ENCODE measurements around the gene BMPR1B. TPM values are rescaled to one million over a fixed set of nuclear protein-coding genes. Genes with fewer than 3 reads are reported as not detected.
"Not testable (repeated sequence)": the region's sequence is repeated elsewhere in the genome, so short reads cannot be mapped to it uniquely, and the experiment has no call there.

The BMPR1B gene
- total RNA-seq, 2 donors from 2014 or later, result 12.9 to 19.5 TPM

DNA sequence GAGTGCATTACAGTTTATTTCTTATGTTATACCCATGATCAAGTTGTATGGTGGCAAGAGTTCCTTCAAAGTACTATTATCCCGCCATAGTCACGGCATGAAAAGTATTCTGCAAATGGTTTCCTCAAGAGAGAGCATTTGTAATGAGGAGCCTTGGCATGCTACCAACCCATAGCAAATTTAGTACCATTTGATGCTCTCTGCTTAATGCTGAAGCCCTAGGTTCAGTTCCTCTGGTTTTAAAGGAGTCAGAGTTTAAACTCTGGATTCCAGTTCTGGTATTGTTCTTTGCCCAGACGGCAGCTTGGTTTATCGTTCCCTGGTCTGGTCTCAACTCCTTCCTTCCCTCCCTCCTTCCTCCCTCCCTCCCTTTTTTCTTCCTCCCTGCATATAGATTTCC lies 371.3 kb downstream of the BMPR1B start:
- ATAC-seq (ENCODE audit: insufficient number of reproducible peaks, low FRiP score, low read depth) (no peak), DNase-seq (ENCODE audit: low spot score) (no peak)
- H3K4me3 ChIP-seq, result peak overlapping the region; percentile 24
- no peaks in the 10 kb centered on the region for H3K27me3 ChIP-seq (replicated peaks; ENCODE audit: insufficient read depth)
- H3K4me1 ChIP-seq (ENCODE audit: control insufficient read depth in 1 of 2, low read depth in 2 of 2), result peaks cover 9 to 34% of the 10 kb centered on the region in 2 donors
- H3K36me3 ChIP-seq, result peaks cover 4% of the 10 kb centered on the region
- TF ChIP-seq, protein P1, sequence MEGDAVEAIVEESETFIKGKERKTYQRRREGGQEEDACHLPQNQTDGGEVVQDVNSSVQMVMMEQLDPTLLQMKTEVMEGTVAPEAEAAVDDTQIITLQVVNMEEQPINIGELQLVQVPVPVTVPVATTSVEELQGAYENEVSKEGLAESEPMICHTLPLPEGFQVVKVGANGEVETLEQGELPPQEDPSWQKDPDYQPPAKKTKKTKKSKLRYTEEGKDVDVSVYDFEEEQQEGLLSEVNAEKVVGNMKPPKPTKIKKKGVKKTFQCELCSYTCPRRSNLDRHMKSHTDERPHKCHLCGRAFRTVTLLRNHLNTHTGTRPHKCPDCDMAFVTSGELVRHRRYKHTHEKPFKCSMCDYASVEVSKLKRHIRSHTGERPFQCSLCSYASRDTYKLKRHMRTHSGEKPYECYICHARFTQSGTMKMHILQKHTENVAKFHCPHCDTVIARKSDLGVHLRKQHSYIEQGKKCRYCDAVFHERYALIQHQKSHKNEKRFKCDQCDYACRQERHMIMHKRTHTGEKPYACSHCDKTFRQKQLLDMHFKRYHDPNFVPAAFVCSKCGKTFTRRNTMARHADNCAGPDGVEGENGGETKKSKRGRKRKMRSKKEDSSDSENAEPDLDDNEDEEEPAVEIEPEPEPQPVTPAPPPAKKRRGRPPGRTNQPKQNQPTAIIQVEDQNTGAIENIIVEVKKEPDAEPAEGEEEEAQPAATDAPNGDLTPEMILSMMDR (IDR thresholded peaks at IDR 0.05), result no peak
- no peaks in the 10 kb centered on the region for H3K9me3 ChIP-seq
- peak overlapping the region; percentile 65 to 71 for H3K27ac ChIP-seq

DNA sequence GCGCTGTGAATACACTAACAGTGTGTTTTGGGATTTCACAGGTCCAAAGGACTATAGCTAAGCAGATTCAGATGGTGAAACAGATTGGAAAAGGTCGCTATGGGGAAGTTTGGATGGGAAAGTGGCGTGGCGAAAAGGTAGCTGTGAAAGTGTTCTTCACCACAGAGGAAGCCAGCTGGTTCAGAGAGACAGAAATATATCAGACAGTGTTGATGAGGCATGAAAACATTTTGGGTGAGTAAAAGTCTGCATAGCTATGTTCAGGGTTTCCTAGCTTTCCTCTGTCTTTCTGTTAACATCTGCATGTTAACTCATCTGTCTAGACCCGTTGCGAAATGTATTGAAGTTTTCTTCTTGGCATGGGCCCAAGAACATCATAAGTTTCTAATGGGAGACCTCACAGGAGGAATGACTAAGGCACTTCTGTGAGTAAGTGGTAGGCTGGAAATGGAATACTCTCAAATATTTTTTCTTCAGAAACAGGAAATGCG lies 372.1 kb downstream of the BMPR1B start:
- Histone ChIP-seq H3K27me3 (replicated peaks; ENCODE audit: insufficient read depth) (no peaks in the 10 kb centered on the region), H3K27ac (peak overlapping the region; percentile 65 to 71), H3K36me3 (peaks cover 4% of the 10 kb centered on the region), H3K4me1 (ENCODE audit: control insufficient read depth in 1 of 2, low read depth in 2 of 2) (peaks cover 9 to 34% of the 10 kb centered on the region in 2 donors), H3K4me3 (peak overlapping the region; percentile 58), H3K9me3 (no peaks in the 10 kb centered on the region)
- DNase-seq (ENCODE audit: low spot score) (peak; percentile 47), ATAC-seq (ENCODE audit: insufficient number of reproducible peaks, low FRiP score, low read depth) (peak; percentile 92)
- TF ChIP-seq, protein P1 (IDR thresholded peaks at IDR 0.05), result no peak

DNA sequence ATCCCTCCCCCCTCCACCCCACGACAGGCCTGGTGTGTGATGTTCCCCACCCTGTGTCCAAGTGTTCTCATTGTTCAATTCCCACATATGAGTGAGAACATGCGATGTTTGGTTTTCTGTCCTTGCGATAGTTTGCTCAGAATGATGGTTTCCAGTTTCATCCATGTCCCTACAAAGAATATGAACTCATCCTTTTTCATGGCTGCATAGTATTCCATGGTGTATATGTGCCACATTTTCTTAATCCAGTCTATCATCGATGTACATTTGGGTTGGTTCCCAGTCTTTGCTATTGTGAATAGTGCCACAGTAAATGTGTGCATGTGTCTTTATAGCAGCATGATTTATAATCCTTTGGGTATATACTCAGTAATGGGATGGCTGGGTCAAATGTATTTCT lies 376.3 kb downstream of the BMPR1B start:
- H3K4me1 ChIP-seq (ENCODE audit: control insufficient read depth in 1 of 2, low read depth in 2 of 2), result peaks cover 8 to 12% of the 10 kb centered on the region in 2 donors
- not testable (repeated sequence) for H3K36me3 ChIP-seq; H3K4me3 ChIP-seq; H3K9me3 ChIP-seq; ATAC-seq (ENCODE audit: insufficient number of reproducible peaks, low FRiP score, low read depth); DNase-seq (ENCODE audit: low spot score); H3K27ac ChIP-seq; H3K27me3 ChIP-seq (replicated peaks; ENCODE audit: insufficient read depth)

DNA sequence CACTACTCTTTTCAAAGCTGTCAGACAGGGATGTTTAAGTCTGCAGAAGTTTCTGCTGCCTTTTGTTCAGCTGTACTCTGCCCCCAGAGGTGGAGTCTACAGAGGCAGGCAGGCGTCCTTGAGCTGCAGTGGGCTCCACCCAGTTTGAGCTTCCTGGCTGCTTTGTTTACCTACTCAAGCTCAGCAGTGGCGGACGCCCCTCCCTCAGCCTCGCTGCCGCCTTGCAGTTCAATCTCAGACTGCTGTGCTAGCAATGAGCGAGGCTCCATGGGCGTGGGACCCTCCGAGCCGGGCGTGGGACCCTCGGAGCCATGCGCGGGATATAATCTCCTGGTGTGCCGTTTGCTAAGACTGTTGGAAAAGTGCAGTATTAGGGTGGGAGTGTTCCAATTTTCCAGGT lies 381.7 kb downstream of the BMPR1B start:
- not testable (repeated sequence) for ATAC-seq (ENCODE audit: insufficient number of reproducible peaks, low FRiP score, low read depth); H3K27ac ChIP-seq; H3K27me3 ChIP-seq (replicated peaks; ENCODE audit: insufficient read depth); DNase-seq (ENCODE audit: low spot score); H3K9me3 ChIP-seq; H3K36me3 ChIP-seq; H3K4me1 ChIP-seq (ENCODE audit: control insufficient read depth in 1 of 2, low read depth in 2 of 2); H3K4me3 ChIP-seq

DNA sequence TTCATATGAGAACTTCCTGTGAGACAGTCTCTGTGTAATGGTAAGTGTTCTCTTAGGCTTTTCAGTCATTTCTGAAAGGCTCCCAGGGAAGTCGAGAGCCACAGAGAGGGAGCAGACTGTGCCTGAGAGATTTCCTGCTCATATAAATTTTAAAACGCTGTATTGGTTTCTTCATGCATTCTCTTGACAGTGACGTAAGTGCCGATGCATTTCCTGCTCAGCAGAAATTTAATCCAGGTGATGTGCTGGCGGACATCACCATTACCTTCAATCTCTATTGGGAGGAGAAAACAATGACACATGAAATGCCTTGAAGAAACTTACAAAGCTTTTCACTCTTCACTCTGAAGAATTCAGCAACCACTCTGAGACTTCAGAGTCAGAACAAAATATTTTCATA lies 383.6 kb downstream of the BMPR1B start:
- no peaks in the 10 kb centered on the region for H3K4me1 ChIP-seq (ENCODE audit: control insufficient read depth in 1 of 2, low read depth in 2 of 2)
- no peak overlapping the region for H3K27ac ChIP-seq
- no peaks in the 10 kb centered on the region for H3K27me3 ChIP-seq (replicated peaks; ENCODE audit: insufficient read depth)
- TF ChIP-seq, protein P1 (IDR thresholded peaks at IDR 0.05), result no peak
- DNase-seq (ENCODE audit: low spot score) (no peak), ATAC-seq (ENCODE audit: insufficient number of reproducible peaks, low FRiP score, low read depth) (no peak)
- no peaks in the 10 kb centered on the region for H3K36me3 ChIP-seq
- H3K4me3 ChIP-seq, result no peak overlapping the region
- H3K9me3 ChIP-seq, result no peaks in the 10 kb centered on the region

DNA sequence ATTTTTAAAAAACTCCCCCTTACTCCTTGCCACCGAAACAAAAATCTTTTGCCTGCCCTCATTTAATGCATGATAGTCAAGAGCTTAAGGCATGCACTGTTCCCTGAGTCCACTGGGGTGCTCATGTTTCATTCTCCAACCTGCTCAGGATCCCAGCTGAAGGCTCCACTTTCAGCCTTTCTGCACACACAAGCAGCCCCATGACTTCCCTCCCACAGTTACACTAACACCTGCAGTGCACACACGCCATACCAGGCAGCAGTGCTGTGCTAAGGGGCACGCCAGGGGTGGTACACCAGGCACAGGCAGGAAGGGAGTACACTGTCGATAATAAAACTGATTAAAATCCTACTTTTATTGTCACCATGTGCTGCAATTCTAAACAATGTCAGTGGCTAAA lies 385.2 kb downstream of the BMPR1B start:
- TF ChIP-seq, protein P1 (IDR thresholded peaks at IDR 0.05), result no peak
- DNase-seq (ENCODE audit: low spot score) (no peak), ATAC-seq (ENCODE audit: insufficient number of reproducible peaks, low FRiP score, low read depth) (no peak)
- no peaks in the 10 kb centered on the region for H3K27me3 ChIP-seq (replicated peaks; ENCODE audit: insufficient read depth)
- H3K27ac ChIP-seq, result no peak overlapping the region
- no peak overlapping the region for H3K4me3 ChIP-seq
- H3K4me1 ChIP-seq (ENCODE audit: control insufficient read depth in 1 of 2, low read depth in 2 of 2), result no peaks in the 10 kb centered on the region
- H3K36me3 ChIP-seq, result no peaks in the 10 kb centered on the region
- H3K9me3 ChIP-seq, result no peaks in the 10 kb centered on the region
